ENCODE data around the gene CEACAM16.

Gene CEACAM16

DNA sequence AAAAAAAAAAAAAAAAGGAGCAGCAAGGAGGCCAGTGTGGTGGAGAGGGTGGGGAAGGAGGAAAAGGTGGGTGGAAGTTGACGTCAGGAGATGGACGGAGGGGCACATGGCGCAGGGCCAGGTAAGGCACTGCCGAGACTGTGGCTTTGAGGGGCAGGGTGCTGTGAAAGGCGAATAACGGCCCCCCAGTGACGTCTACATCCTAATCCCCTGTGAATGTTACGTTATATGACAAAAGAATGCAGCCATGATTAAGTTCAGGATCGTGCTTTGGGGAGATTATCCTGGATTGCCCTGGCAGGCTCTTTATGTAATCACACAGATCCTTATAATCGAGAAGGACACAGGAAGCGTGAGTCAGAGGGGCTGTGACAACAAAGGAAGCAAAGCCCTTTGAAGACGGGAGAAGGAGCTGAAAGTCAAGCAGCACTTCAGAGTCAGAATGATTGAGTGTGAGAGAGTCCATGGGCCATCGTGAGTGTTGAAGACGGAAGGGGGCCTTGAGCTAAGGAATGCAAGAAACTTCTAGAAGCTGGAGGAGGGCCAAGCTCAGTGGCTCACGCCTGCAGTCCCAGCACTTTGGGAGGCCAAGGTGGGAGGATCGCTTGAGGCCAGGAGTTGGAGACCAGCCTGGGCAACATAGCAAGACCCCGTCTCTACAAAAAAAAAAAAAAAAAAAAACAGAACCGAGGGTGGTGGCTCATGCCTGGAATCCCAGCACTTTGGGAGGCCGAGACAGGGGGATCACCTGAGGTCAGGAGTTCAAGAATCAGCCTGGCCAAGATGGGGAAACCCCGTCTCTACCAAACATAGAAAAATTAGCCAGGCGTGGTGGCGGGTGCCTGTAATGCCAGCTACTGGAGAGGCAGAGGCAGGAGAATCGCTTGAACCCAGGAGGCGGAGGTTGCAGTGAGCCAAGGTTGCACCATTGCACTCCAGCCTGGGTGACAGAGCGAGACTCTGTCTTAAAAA, 13.8 kb upstream of the CEACAM16 start:
- DNase-seq (ENCODE audit: low spot score): no peak
- no peaks in the 10 kb centered on the region for H3K9me3 Mint-ChIP-seq
- H3K36me3 Mint-ChIP-seq (ENCODE audit: low read depth): no peaks in the 10 kb centered on the region
- no peak overlapping the region for H3K4me3 Mint-ChIP-seq
- peaks cover 10% of the 10 kb centered on the region for H3K27me3 Mint-ChIP-seq (ENCODE audit: low read depth)
- H3K27ac Mint-ChIP-seq: peak overlapping the region; percentile 58
- peaks cover 12% of the 10 kb centered on the region for H3K4me1 Mint-ChIP-seq (ENCODE audit: low read depth)

DNA sequence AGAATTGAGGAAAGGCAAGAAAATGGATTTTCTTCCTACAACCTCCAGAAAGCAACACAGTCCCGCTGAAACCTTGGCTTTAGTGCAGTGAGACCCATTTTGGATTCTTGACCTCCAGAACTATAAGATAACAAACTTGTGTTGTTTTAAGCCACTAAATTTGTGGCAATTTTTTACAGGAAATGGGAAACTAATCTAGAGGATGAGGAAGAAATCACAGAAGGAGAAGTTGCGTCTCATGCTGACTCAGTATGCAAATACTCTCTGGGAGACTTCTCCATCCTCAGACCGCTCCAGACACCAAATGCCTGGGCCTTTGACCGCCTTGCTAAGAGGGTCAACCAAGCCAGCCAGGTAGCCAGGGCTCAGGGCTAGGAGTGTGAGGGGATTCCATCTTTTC, 13.1 kb upstream of the CEACAM16 start:
- no peak overlapping the region for H3K27ac Mint-ChIP-seq
- no peaks in the 10 kb centered on the region for H3K9me3 Mint-ChIP-seq
- no peak overlapping the region for H3K4me3 Mint-ChIP-seq
- no peaks in the 10 kb centered on the region for H3K36me3 Mint-ChIP-seq (ENCODE audit: low read depth)
- no peak for DNase-seq (ENCODE audit: low spot score)
- H3K27me3 Mint-ChIP-seq (ENCODE audit: low read depth): peaks cover 10% of the 10 kb centered on the region
- H3K4me1 Mint-ChIP-seq (ENCODE audit: low read depth): peaks cover 12% of the 10 kb centered on the region

DNA sequence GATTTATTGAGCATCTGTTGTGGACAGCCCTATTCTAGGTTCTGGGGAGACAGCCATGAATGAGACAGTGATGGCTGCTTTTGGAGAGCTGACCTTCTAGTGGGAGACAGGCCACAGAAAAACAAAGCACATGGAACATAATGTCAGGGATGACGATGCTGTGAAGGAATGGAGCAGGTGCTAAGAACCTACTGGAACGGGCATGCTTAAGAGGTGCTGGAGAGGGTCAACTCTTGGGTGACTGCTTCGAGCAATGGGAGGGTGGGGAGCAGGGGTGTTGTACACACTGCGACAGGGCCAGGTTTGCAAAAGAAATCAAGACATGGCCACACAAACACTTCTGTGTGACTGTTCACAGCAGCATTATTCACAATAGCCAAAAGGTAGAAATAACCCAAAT, 12.1 kb upstream of the CEACAM16 start:
- Mint-ChIP-seq H3K36me3 (ENCODE audit: low read depth) (no peaks in the 10 kb centered on the region), H3K4me1 (ENCODE audit: low read depth) (peaks cover 14% of the 10 kb centered on the region)

DNA sequence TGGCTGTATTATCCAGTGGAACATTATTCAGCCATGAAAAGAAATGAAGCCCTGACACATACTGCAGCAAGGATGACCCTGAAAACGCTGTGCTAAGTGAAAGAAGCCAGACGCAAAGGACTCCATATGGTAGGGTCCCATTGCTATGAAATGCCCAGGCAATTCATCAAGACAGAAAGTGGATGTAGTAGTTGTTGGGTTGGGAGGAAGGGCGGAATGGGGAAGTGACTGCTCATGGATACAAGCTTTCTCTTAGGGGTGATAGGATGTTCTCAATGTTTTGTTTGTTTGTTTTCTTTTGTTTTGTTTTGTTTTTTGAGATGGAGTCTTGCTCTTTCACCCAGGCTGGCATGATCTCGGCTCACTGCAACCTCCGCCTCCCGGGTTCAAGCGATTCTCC, 11.1 kb upstream of the CEACAM16 start:
- DNase-seq (ENCODE audit: low spot score): no peak
- Mint-ChIP-seq H3K27me3 (ENCODE audit: low read depth) (peaks cover 13% of the 10 kb centered on the region), H3K4me3 (no peak overlapping the region), H3K36me3 (ENCODE audit: low read depth) (no peaks in the 10 kb centered on the region), H3K27ac (no peak overlapping the region), H3K4me1 (ENCODE audit: low read depth) (peaks cover 24% of the 10 kb centered on the region), H3K9me3 (no peaks in the 10 kb centered on the region)

More for the DNA sequence above, 12.1 kb upstream of the CEACAM16 start:
- no peak for DNase-seq (ENCODE audit: low spot score)
- Mint-ChIP-seq H3K9me3 (no peaks in the 10 kb centered on the region), H3K27me3 (ENCODE audit: low read depth) (peaks cover 10% of the 10 kb centered on the region), H3K4me3 (no peak overlapping the region), H3K27ac (no peak overlapping the region)

DNA sequence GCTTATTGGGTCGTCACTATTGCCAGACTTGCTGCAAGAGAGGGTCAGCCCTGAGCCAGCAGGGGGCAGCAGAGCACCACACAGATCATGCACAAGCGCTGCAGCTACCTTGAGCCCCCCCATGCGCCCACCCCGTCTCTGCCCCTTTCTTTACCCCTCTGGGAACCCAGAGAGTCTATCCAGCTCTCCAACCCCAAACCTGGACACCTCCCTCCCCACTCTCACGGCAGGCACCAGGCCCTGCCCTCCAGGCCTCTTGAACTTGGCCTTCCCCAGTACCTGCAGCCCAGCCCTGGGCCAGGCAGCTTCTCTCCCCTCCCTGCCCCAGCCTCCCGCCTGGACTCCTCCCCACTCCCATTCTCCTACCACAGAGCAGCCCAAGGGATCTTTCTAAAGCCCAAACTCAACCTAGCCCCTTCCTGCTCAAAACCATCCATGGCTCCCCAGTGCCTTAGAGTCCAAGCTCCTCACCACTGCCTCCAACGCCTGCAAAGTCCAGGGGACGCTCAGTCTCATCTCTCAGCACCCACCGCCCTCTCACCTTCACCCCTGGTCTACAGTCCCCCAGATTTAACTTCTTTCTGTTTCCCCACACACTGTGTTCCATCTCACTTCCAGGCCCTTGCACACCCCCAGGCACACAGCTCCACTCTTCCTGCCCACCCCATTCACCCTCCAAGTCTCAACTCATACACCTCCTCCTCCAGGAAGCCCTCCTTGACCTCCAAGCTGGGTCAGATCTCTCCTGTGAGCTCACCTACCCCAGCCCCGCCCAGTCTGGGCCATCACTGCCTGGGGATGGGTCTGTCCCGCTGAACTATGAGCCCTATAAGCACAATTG, 9.4 kb upstream of the CEACAM16 start:
- no peaks in the 10 kb centered on the region for H3K9me3 Mint-ChIP-seq
- no peaks in the 10 kb centered on the region for H3K36me3 Mint-ChIP-seq (ENCODE audit: low read depth)
- no peak overlapping the region for H3K4me3 Mint-ChIP-seq
- DNase-seq (ENCODE audit: low spot score): peak; percentile 52
- H3K27ac Mint-ChIP-seq: no peak overlapping the region
- peaks cover 13% of the 10 kb centered on the region for H3K27me3 Mint-ChIP-seq (ENCODE audit: low read depth)
- H3K4me1 Mint-ChIP-seq (ENCODE audit: low read depth): peaks cover 27% of the 10 kb centered on the region

DNA sequence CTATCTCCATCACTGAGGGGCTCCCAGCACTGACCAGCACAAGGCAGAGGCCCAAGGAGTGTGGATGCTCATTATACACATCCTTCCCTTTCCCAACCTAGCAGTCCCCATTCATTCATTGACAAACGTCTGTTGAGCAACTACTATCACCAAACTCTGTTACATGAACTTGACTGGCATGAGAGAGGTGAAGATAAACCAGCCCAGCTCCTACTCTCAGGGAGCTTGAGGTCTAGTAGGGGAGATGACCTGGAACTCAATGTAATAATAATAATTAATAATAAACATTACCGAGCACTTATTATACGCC, 8.9 kb upstream of the CEACAM16 start:
- Mint-ChIP-seq H3K9me3 (no peaks in the 10 kb centered on the region), H3K27me3 (ENCODE audit: low read depth) (peaks cover 13% of the 10 kb centered on the region), H3K4me1 (ENCODE audit: low read depth) (peaks cover 23% of the 10 kb centered on the region), H3K4me3 (no peak overlapping the region), H3K36me3 (ENCODE audit: low read depth) (no peaks in the 10 kb centered on the region), H3K27ac (no peak overlapping the region)
- no peak for DNase-seq (ENCODE audit: low spot score)

DNA sequence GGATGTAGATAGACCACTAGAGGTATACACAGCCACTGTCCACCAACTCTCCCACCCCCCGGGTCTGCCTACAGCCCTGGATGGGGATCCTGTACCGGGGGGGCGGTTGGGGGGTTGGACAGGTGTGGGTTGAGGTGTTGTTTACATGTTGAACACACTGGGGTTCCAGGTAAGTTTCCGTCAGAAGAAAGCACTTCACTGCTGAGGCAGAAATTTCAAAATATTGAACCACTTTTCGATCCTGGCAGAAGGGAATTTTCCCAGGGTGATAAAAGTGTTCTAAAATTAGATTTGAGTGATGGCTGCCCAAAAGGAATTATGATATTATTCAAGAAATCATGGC, 6.6 kb upstream of the CEACAM16 start:
- peak overlapping the region; percentile 43 for H3K4me3 Mint-ChIP-seq
- H3K27me3 Mint-ChIP-seq (ENCODE audit: low read depth): peaks cover 10% of the 10 kb centered on the region
- H3K4me1 Mint-ChIP-seq (ENCODE audit: low read depth): peaks cover 22% of the 10 kb centered on the region
- no peaks in the 10 kb centered on the region for H3K9me3 Mint-ChIP-seq
- no peak for DNase-seq (ENCODE audit: low spot score)
- peak overlapping the region; percentile 47 for H3K27ac Mint-ChIP-seq
- no peaks in the 10 kb centered on the region for H3K36me3 Mint-ChIP-seq (ENCODE audit: low read depth)

DNA sequence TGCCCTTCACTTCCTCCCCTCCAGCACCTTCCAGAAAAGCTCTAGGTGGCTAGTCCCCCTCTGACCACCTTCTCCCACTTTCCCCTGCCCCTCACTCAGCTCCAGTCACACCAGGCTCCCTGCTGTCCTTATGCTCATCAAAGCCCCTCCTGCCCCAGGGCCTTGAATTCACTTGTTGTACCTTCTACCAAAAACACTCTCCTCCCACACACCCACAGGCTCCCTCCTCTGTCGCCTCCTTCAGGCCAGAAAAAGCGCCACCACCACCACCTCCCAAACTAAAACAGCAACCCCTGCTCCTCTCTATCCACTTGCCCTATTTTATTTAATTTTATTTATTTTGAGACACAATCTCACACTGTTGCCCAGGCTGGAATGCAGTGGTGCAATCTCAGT, 4.8 kb upstream of the CEACAM16 start:
- H3K36me3 Mint-ChIP-seq (ENCODE audit: low read depth): no peaks in the 10 kb centered on the region
- H3K27ac Mint-ChIP-seq: peak overlapping the region; percentile 56
- H3K4me1 Mint-ChIP-seq (ENCODE audit: low read depth): peaks cover 18% of the 10 kb centered on the region
- no peak for DNase-seq (ENCODE audit: low spot score)
- H3K4me3 Mint-ChIP-seq: no peak overlapping the region
- peaks cover 6% of the 10 kb centered on the region for H3K27me3 Mint-ChIP-seq (ENCODE audit: low read depth)
- no peaks in the 10 kb centered on the region for H3K9me3 Mint-ChIP-seq

DNA sequence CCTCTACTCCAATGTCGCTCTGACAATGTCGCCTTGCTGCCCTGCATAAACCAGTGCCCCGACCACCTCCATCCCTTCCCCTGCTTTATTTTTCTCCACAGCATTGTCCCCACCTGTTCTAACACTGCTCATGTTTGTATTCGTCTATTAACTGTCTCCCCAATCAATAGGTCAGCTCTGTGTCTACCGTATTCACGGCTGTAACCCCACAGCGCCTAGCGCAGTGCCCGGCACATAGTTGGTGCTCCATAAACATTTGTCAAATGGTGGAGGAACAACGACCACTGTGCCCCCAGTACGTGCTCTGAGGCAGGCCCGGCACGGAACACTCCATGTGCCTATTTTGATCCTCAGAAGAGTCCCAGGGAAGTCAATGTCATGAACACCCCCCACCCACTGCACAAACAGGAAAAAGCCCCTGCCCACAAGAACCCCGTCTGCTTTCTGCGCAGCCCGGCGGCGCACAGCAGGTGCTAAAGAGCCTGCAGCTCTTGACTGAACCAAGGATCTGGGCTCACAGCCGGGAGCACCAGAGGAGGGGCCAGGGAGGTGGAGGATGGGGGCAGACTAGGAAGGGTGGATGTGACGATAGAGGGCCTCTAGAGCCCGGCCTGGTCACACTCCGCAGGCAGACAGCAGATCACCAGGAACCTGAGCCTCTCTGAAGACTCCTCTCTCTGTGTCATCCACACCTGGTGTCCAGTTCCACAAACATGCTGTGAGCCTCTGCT, 1.8 kb upstream of the CEACAM16 start:
- Mint-ChIP-seq H3K27ac (no peak overlapping the region), H3K4me1 (ENCODE audit: low read depth) (peaks cover 13% of the 10 kb centered on the region), H3K4me3 (no peak overlapping the region), H3K9me3 (no peaks in the 10 kb centered on the region), H3K36me3 (ENCODE audit: low read depth) (no peaks in the 10 kb centered on the region), H3K27me3 (ENCODE audit: low read depth) (peaks cover 6% of the 10 kb centered on the region)
- no peak for DNase-seq (ENCODE audit: low spot score)

DNA sequence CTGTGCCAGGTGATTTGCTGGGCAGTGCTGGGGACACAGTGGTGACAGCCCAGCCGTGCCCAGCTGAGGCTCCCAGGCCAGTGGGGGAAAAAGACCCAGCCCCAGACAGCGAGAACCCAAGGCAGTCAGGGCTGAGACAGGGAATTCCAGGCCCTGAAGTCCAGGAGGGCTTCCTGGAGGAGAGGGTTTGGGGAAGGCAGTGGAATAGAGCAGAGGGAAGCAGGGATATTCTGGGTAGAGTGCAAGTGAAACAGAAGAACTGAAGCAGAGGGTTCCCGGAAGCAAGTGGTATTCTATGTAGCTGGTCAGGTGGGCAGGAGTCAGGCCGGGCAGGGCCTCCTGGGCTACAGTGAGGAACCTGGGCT, 1.3 kb upstream of the CEACAM16 start:
- no peak overlapping the region for H3K27ac Mint-ChIP-seq

DNA sequence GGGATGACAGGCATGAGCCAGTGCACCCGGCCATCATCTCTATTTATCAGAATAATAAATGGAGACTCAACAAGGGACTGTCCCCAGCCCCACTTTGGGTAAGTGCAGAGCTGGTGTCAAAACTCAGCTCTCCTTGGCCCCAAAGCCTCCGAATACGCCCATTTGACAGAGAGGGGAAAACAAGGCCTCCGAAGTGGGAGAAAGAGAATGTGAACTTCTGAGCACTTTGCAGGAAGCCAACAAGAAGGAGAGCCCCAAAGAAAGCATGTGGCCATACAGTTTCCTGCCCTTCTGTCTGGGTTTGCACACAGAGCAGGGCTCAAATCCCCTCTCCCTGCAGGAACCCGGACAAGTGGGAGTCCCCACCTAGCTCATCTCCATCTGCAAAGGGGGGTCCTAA, 1.6 kb downstream of the CEACAM16 start:
- no peaks in the 10 kb centered on the region for H3K9me3 Mint-ChIP-seq
- no peaks in the 10 kb centered on the region for H3K4me1 Mint-ChIP-seq (ENCODE audit: low read depth)
- no peak for DNase-seq (ENCODE audit: low spot score)
- no peak overlapping the region for H3K27ac Mint-ChIP-seq
- H3K36me3 Mint-ChIP-seq (ENCODE audit: low read depth): no peaks in the 10 kb centered on the region
- H3K4me3 Mint-ChIP-seq: no peak overlapping the region
- peaks cover 3% of the 10 kb centered on the region for H3K27me3 Mint-ChIP-seq (ENCODE audit: low read depth)

More for the DNA sequence above, 1.3 kb upstream of the CEACAM16 start:
- H3K27me3 Mint-ChIP-seq (ENCODE audit: low read depth): peaks cover 4% of the 10 kb centered on the region
- no peak for DNase-seq (ENCODE audit: low spot score)
- peaks cover 7% of the 10 kb centered on the region for H3K4me1 Mint-ChIP-seq (ENCODE audit: low read depth)
- H3K4me3 Mint-ChIP-seq: no peak overlapping the region
- no peaks in the 10 kb centered on the region for H3K36me3 Mint-ChIP-seq (ENCODE audit: low read depth)
- H3K9me3 Mint-ChIP-seq: no peaks in the 10 kb centered on the region

DNA sequence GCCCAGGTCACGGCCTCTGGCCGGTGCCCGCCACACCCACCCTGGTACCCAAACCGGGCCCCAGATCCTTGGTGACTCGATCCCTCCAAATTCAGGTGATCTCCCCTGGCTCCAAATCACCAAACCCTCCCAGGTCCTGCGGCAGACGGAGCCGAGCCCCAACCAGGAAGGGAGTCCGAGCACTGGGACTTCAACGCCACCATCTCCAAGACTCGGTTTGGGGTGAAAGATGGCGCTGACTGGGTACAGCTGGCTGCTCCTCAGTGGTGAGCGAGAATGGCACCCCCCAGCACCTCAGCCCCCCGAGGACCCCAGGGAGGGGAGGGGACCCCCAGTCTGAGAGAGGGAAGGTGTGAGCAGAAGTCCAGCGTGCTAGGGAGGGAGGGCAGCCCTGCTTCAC, 2.3 kb downstream of the CEACAM16 start:
- peaks cover 3% of the 10 kb centered on the region for H3K27me3 Mint-ChIP-seq (ENCODE audit: low read depth)
- no peak overlapping the region for H3K27ac Mint-ChIP-seq
- DNase-seq (ENCODE audit: low spot score): no peak
- no peaks in the 10 kb centered on the region for H3K9me3 Mint-ChIP-seq
- no peak overlapping the region for H3K4me3 Mint-ChIP-seq
- no peaks in the 10 kb centered on the region for H3K4me1 Mint-ChIP-seq (ENCODE audit: low read depth)
- H3K36me3 Mint-ChIP-seq (ENCODE audit: low read depth): no peaks in the 10 kb centered on the region

DNA sequence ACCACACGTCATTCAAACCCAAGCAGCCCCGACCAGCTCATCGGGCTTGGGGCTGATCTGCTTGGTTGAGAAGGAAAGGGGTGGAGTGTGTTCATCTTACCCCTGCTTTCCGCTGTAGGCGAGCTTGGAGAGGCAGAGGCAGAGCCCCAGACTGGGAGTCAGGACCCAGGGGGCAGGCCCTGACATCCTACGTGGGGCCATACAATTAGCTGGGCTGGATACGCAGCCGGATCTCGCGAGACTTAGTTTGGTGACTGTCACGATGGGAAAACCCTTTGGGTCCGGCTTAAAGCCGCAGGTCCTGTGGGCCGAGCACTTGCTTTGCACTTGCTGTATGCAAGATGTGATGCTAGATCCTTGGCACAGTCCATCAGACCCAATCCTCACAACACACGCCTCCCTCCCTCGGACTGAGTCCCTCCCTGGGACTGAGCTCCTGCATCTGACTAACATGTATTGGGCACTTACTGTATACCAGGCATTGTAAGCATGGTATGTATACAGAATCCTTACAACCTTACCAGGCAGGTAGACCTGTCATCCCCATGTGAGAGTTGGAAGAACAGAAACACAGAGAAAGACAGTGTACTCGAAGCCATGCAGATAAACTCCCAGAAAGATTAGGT, 3.7 kb downstream of the CEACAM16 start:
- no peaks in the 10 kb centered on the region for H3K27me3 Mint-ChIP-seq (ENCODE audit: low read depth)
- no peaks in the 10 kb centered on the region for H3K36me3 Mint-ChIP-seq (ENCODE audit: low read depth)
- no peaks in the 10 kb centered on the region for H3K4me1 Mint-ChIP-seq (ENCODE audit: low read depth)
- no peaks in the 10 kb centered on the region for H3K9me3 Mint-ChIP-seq
- H3K4me3 Mint-ChIP-seq: no peak overlapping the region
- no peak overlapping the region for H3K27ac Mint-ChIP-seq
- no peak for DNase-seq (ENCODE audit: low spot score)
